Stimulated activated CD4-positive, alpha-beta T cell treated with anti-CD3 and anti-CD28 coated beads, TNF-alpha, amount 100 ng/mL, for 24 hours (primary cell): Measurements from ENCODE around the gene MDFIC.

ENCODE experiments used
- DNase-seq, 3 experiments: peaks; one replicate each; pipeline ENCODE4 v3.0.0-alpha.2; 2020; ENCODE audit warnings: low read depth in 3 of 3

Gene MDFIC

GRCh38 chr7:115038158-115038557, 116.3 kb downstream of the MDFIC start:
- no peak for DNase-seq

- no peak for DNase-seq
Measured at GRCh38 chr7:115040057-115040456, 118.2 kb downstream of the MDFIC start.

GRCh38 chr7:115040495-115040894, 118.6 kb downstream of the MDFIC start:
- no peak for DNase-seq

GRCh38 chr7:115042596-115042995, 120.7 kb downstream of the MDFIC start:
- DNase-seq: no peak

GRCh38 chr7:115043605-115044004, 121.7 kb downstream of the MDFIC start:
- no peak for DNase-seq

- no peak for DNase-seq
Measured at GRCh38 chr7:115044224-115044623, 122.3 kb downstream of the MDFIC start.

GRCh38 chr7:115047958-115048720, 126.2 kb downstream of the MDFIC start:
- DNase-seq: no peak

GRCh38 chr7:115052706-115053105, 130.8 kb downstream of the MDFIC start:
- no peak for DNase-seq

GRCh38 chr7:115054478-115055065, 132.7 kb downstream of the MDFIC start:
- no peak for DNase-seq

GRCh38 chr7:115056019-115056418, 134.1 kb downstream of the MDFIC start:
- DNase-seq: no peak

GRCh38 chr7:115058726-115059125, 136.8 kb downstream of the MDFIC start:
- DNase-seq: no peak

- DNase-seq: no peak
Measured at GRCh38 chr7:115059321-115059720, 137.4 kb downstream of the MDFIC start.

- no peak for DNase-seq
Measured at GRCh38 chr7:115060095-115060870, 138.4 kb downstream of the MDFIC start.

- no peak for DNase-seq
Measured at GRCh38 chr7:115066050-115066449, 144.2 kb downstream of the MDFIC start.

GRCh38 chr7:115066634-115067033, 144.7 kb downstream of the MDFIC start:
- no peak for DNase-seq

GRCh38 chr7:115068220-115068619, 146.3 kb downstream of the MDFIC start:
- DNase-seq: no peak
